GM18508 (cell line): ENCODE measurements around the gene L2HGDH.
"Not testable (repeated sequence)": the region's sequence is repeated elsewhere in the genome, so short reads cannot be mapped to it uniquely, and the experiment has no call there.

ENCODE experiments used
- ATAC-seq: cut with Tn5 transposase; IDR thresholded peaks from one replicate; pipeline ENCODE4 v1.9.1; 2021; ENCODE audit warnings: moderate number of reproducible peaks; ENCODE audit not compliant: insufficient read depth, unreplicated experiment

Gene L2HGDH

DNA sequence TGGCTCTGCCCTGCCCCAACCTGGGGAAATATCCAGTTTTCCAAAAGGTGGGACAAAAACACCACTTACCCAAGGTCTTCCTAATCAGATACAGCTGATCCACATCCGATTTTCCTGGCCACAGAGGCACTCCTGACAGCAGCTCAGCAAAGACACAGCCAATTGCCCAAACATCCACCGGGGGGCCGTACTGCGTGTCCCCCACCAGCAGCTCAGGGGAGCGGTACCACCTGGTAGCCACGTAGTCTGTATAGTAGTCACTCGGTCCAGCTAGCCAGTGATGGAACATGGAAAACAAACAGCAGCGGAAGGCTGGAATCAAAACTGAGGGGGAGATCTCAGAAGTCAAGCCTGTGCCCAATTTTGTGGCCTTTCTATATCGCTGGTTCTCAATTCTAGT lies 28.9 kb upstream of the L2HGDH start:
- no peak for ATAC-seq

GRCh38 chr14:50340045-50340444 lies 28.0 kb upstream of the L2HGDH start:
- no peak for ATAC-seq

DNA sequence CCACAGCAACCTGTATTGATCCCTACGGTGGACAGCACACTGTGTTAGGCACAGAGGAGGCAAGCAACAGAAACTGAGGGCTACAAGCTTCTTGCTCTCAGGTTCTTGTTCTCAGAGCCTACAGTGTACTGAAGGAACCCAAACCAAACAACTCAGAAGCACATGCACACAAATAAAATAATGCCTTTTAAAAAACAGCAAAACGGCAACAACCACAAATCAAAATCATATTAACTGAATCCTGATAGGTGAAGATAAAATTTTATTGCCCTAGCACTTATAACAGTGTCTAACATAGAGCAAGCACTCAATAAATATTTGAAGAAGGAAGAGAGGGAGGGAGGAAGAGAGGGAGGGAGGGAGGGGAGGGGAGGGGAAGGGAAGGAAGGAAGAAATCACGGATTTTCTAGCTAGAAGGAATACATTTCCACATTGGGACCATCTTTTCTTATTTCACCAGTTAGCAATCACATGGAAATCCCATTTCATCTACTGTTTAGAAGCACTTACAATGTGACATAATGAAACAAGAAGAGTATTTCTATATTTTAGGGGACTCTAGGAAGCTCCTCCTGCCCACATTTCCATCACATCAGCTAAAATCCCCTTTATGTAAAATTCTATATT lies 27.3 kb upstream of the L2HGDH start:
- no peak for ATAC-seq

- no peak for ATAC-seq
Observed at GRCh38 chr14:50338587-50338986, 26.6 kb upstream of the L2HGDH start.

DNA sequence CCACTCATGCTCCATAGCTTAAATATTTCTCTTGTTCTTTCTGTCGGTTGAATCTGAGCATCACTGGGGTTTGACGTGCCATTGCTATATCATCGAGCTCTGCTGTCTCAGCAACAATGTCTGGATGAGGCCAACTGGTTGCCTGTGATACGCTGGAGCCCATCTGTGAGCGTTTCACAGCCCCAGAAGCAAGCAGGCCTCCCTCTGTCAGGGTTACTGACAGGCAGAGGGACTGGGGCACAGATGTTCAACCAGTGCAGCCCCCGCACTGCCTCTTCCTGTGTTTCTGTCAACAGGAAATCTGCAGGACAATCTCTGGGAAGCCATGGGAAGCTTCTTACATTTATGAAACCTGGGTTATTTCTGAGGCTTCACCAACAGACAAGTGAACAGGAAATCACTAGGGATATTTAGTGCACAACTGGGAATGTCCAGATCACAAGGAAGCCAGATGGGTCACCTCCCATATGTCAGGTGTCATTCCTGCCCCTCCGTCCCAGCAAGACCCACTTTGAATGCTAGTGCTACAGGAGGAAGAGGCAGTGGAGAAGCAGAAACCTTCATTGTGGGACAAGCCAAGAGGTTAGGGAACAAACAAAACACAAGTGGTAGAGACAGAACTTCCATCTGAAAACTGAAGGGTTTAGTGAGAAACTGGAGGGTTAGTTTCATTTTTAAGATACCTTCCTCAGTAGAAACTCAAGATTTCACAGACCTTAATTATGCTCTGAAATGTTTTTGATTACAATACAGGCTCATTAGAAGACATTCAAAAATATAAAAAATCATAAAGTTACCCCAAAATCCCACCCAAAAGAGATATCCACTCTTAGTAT lies 24.2 kb upstream of the L2HGDH start:
- ATAC-seq, result no peak

DNA sequence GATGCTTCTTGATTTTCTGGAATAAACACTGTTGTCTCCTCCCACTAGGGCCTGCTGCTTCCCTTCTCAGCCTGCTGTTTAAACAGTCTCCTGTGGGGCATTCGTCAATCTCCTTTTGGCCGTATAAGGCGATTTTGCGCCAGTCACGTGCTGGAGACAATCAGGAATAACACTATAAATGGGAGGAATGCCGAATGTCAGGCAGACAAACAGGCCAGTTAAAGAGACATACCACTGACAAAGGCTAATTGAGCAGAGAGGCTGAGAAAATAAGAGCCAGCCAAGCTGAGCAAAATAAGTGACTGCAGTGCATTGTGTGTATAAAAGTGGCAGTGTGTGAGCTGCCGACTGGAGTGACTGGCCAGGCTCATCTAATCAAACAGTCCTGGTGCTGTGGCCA lies 23.4 kb upstream of the L2HGDH start:
- ATAC-seq, result no peak

DNA sequence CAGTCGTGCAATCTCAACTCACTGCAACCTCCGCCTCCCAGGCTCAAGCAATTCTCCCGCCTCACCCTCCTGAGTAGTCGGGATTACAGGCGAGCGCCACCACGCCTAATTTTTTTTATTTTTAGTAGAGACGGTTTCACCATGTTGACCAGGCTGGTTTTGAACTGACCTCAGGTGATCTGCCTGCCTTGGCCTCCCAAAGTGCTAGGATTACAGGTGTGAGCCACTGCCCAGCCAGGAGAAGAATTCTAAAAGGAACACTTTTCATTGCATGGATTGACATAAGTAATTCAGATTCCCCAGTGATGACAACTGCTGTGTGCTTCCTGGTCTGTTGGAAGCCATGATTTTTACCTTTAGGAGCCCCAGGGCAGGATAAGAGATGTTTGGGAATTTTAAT lies 22.2 kb upstream of the L2HGDH start:
- ATAC-seq, result no peak

GRCh38 chr14:50333014-50333509 lies 21.0 kb upstream of the L2HGDH start:
- no peak for ATAC-seq

DNA sequence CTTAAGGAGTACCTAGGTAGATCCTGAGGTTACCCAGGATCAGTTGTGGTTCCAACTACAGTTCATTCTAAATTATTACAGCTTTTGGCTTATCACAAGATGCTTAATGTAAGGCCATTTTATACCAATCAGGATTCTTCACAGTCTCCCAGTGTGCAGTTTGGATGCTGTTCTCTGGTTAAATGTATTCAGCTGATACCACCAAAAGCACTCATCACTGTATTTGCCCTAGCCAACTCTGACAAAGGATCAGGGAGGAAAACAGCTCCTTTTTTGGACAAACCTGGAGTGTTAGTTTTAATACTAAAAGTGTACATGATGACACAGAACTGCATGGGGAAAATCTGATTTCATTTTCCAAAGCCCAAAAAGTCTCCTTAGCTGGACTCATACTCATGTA lies 19.6 kb upstream of the L2HGDH start:
- no peak for ATAC-seq

DNA sequence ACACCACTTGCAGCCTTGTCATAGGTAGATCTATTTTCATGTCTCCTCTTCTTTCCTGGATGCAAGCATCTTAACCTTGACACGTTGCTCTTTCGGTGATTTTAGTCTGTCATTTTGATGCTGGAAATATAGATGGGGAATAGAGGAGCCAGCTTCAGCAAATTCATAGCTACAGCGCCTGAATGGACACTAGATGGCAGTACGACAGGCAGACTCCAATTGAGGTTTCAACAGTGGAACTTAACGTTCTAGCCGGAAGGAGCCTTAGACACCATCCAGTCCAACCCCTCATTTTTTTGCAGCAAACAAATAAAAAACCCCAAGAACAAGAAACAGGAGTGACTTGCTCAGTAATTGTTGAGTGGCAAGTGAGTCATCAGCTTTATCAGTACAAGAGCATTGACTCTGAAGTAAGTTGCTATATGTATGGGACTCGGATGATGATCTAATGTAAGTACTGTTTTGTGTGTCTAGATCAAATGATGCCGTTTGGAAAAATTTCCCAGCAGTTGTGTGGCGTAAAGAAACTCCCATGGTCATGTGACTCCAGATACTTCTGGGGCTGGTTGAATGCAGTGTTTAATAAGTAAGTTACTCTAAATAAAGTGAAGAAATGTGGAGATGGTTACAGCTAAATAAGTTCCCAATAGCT lies 9.1 kb upstream of the L2HGDH start:
- peak; percentile 73 for ATAC-seq

DNA sequence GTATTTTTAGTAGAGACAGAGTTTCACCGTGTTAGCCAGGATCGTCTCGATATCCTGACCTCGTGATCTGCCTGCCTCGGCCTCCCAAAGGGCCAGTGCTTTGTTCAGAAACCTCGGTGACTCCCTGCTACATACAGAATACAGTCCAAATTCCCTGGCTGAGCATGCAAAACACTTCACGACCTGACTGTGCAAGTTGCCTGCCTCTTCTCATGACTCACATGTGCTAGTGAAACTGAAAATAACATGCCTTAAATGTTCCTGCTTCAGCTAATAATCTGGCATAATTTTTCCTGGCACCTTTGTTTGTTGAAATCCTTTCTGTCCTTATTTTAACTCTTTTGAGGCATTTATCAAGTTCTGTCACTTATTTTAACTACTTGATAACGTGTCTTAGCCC lies 8.3 kb upstream of the L2HGDH start:
- no peak for ATAC-seq

GRCh38 chr14:50319721-50320120 lies 7.7 kb upstream of the L2HGDH start:
- no peak for ATAC-seq

DNA sequence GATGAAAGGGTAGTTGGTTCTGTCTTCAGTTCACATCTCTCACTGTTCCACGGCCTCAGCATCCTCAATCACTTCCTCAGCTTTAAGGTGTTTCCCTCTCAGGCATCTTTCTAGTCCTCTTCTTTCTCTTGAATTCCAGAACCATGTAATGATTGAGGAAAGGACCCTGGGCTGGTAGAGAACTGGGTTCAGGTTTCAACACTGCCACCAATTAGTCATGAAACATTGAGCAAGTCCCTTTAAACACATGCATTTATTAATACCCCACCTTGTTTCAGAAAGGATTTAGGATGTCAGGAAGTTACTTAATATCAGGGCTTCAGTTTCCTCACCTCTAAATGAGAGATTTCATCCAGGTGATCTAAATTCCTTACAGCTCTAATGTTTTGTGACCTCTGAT lies 7.3 kb upstream of the L2HGDH start:
- no peak for ATAC-seq

DNA sequence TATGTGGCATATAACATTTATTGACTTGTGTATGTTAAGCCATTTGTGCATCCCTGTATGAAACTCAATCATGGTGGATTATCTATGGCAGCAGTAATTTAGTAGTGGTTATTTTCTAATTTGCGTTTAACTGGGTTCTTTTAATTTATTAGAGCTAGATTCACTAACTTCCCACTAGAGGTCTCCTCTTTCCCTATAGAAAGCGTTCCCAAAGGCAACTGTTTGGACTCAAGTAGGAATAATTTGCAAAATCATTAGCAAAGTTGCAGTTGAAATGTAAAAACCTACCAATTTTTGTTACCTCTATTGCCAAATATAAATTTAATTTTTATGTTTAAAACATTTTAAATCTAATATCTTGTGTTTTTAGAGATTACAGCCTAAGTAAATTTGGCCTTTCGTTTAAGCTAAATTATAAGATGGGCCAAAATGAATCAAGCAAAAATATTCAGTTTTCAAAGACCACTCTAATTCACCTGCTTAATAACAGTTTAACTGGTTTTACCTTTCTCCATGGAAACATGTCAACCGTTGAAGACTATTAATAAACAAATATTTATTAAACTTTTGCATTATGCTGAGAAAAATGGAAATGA lies 6.1 kb upstream of the L2HGDH start:
- ATAC-seq, result no peak

DNA sequence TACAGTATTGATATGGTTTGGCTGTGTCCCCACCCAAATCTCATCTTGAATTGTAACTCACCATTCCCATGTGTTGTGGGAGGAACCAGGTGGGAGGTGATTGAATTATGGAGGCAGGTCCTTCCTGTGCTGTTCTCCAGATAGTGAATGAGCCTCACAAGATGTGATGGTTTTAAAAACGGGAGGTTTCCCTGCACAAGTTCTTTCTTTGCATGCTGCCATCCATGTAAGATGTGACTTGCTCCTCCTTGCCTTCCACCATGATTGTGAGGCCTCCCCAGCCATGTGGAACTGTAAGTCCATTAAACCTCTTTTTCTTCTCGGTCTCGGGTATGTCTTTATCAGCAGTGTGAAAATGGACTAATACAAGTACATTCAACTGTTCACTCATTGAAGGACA lies 2.1 kb upstream of the L2HGDH start:
- not testable (repeated sequence) for ATAC-seq

GRCh38 chr14:50312734-50313054 lies 665 bp upstream of the L2HGDH start:
- ATAC-seq, result peak; percentile 13

- ATAC-seq, result no peak
Observed at GRCh38 chr14:50311337-50311971, 575 bp downstream of the L2HGDH start.

DNA sequence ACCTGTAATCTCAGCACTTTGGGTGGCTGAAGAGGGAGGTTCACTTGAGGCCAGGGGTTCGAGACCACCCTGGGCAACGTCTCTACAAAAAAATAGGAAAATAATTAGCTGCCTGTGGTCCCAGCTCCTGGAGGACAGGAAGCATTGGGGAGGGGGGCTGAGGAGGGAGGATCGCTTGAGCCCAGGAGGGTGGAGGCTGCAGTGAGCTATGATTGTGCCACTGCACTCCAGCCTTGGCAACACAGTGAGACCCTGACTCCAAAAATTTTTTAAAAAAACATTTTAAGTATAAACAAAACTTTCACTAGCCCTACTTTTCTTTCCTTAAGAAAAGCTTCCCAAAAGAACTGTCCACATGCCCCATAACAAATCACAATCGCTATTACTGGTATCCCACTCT lies 1.6 kb downstream of the L2HGDH start:
- no peak for ATAC-seq

DNA sequence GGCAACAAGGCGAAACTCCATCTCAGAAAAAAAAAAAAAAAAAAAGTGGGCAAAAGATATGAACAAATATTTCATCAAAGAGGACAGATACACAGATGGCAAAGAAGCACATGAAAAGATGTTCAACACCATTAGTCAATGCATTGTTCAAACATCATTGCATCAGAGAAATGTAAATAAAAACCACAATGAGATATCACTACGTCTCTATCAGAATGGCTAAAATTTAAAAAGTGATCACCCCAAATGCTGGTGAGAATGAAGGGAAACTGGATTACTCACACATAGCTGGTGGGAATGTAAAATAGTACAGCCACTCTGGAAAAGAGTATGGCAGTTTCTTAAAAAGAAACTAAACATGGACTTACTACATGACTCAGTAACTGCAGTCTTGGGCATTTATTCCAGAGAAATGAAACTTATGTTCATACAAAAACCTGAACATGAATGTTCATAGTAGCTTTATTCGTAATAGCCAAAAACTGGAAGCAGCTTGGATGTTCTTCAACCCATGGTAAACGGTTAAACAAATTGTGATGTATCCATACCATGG lies 3.6 kb downstream of the L2HGDH start:
- ATAC-seq, result no peak

GRCh38 chr14:50303744-50304471 lies 8.1 kb downstream of the L2HGDH start:
- ATAC-seq, result no peak
